Tibial nerve (tissue), 4 donors: ENCODE data around the gene MED31.

ENCODE experiments used
- EP300 ChIP-seq, 2 donors: sonication (generic); formaldehyde crosslinking; IDR thresholded peaks; one replicate each; pipeline ENCODE4 v1.6.1; 2017; ENCODE audit warnings: antibody characterized with exemption in 2 of 2, mild to moderate bottlenecking in 1 of 2
- POLR2A ChIP-seq, 2 donors: fragments of 450-650 bp; IDR thresholded peaks; one replicate each; pipeline ENCODE4 v1.6.1; 2017; ENCODE audit warnings: antibody characterized with exemption in 2 of 2, mild to moderate bottlenecking in 2 of 2, moderate library complexity in 2 of 2
- TF ChIP-seq, protein P1 (sequence below), 5 experiments: fragments of 200-600 bp in 3 of 5; fragments of 450-650 bp in 2 of 5; sonication (generic) in 3 of 5; IDR thresholded peaks; one replicate each; pipeline ENCODE4 v1.5.1; 2016 to 2019; ENCODE audit warnings: antibody characterized with exemption in 5 of 5, mild to moderate bottlenecking in 3 of 5, moderate library complexity in 2 of 5

DNA sequence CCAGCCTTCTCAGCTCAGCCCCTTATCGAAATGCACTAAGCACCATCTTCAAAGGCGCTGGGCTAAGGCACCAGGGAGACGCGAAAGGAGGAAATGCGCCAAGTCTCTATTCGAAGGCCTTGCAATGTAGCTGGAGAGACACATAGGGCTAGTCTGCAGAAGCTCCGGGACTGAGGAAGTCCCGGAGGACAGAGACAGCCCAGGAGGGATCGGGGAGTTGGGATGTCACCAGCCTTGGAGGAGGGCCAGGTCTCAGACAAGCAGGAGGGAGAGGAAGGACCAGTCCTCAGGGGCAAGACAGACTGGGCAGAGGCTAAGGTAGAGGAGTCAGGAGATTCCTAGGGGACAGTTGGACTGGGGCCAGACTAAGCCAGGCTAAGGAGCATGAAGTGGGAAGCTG lies 8.7 kb upstream of the MED31 start:
- TF ChIP-seq, protein P1, sequence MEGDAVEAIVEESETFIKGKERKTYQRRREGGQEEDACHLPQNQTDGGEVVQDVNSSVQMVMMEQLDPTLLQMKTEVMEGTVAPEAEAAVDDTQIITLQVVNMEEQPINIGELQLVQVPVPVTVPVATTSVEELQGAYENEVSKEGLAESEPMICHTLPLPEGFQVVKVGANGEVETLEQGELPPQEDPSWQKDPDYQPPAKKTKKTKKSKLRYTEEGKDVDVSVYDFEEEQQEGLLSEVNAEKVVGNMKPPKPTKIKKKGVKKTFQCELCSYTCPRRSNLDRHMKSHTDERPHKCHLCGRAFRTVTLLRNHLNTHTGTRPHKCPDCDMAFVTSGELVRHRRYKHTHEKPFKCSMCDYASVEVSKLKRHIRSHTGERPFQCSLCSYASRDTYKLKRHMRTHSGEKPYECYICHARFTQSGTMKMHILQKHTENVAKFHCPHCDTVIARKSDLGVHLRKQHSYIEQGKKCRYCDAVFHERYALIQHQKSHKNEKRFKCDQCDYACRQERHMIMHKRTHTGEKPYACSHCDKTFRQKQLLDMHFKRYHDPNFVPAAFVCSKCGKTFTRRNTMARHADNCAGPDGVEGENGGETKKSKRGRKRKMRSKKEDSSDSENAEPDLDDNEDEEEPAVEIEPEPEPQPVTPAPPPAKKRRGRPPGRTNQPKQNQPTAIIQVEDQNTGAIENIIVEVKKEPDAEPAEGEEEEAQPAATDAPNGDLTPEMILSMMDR (IDR thresholded peaks at IDR 0.05), result no peak
- TF ChIP-seq EP300 (IDR thresholded peaks at IDR 0.05), result no peak
- no peak for TF ChIP-seq POLR2A (IDR thresholded peaks at IDR 0.05)
